H9 (cell line): Measurements from ENCODE around the gene SPATA1. TPM values are rescaled to one million over a fixed set of nuclear protein-coding genes. Genes with fewer than 3 reads are reported as not detected.

Source experiments
- DNase-seq: peaks from one replicate; pipeline ENCODE4 v3.0.0-alpha.2; 2017
- H2AFZ ChIP-seq: one replicate; pipeline ENCODE4 v1.6.1; 2013; ENCODE audit warnings: mild to moderate bottlenecking, low read length, control low read depth, moderate library complexity
- H2AK5ac ChIP-seq: 2 replicates; pipeline ENCODE4 v1.6.1; 2013; ENCODE audit warnings: low read length, control low read depth, mixed read lengths; ENCODE audit not compliant: insufficient read length
- H2BK120ac ChIP-seq: one replicate; pipeline ENCODE4 v1.6.1; 2013; ENCODE audit warnings: low read depth, mild to moderate bottlenecking, low read length, control low read depth, inconsistent platforms; ENCODE audit not compliant: poor library complexity, severe bottlenecking
- H2BK12ac ChIP-seq: 2 replicates; pipeline ENCODE4 v1.6.1; 2013; ENCODE audit warnings: low read length, control low read depth, mixed read lengths, low read depth; ENCODE audit not compliant: insufficient read length
- H2BK15ac ChIP-seq: 2 replicates; pipeline ENCODE4 v1.6.1; 2013; ENCODE audit warnings: low read depth, low read length, control low read depth
- H2BK20ac ChIP-seq: one replicate; pipeline ENCODE4 v1.6.1; 2013; ENCODE audit warnings: low read depth, mild to moderate bottlenecking, low read length, control low read depth, inconsistent platforms; ENCODE audit not compliant: poor library complexity, severe bottlenecking
- H2BK5ac ChIP-seq: 2 replicates; pipeline ENCODE4 v1.6.1; 2013; ENCODE audit warnings: low read length, control low read depth, mixed read lengths; ENCODE audit not compliant: insufficient read length
- H3K14ac ChIP-seq: 2 replicates; pipeline ENCODE4 v1.6.1; 2013; ENCODE audit warnings: low read length, control low read depth; ENCODE audit not compliant: insufficient read depth
- H3K18ac ChIP-seq: 2 replicates; pipeline ENCODE4 v1.6.1; 2013; ENCODE audit warnings: low read depth, mild to moderate bottlenecking, mixed read lengths, low read length, control low read depth; ENCODE audit not compliant: insufficient read length
- H3K23ac ChIP-seq: 2 replicates; pipeline ENCODE4 v1.6.1; 2013; ENCODE audit warnings: low read length, control low read depth, mixed read lengths, low read depth; ENCODE audit not compliant: insufficient read length
- H3K23me2 ChIP-seq: 2 replicates; pipeline ENCODE4 v1.6.1; 2013; ENCODE audit warnings: low read depth, mild to moderate bottlenecking, mixed read lengths, low read length, control low read depth; ENCODE audit not compliant: insufficient read length, poor library complexity, severe bottlenecking
- H3K27ac ChIP-seq: 2 replicates; pipeline ENCODE4 v1.5.1; 2013; ENCODE audit warnings: low read length, control low read depth, mixed read lengths, low read depth; ENCODE audit not compliant: insufficient read length
- H3K27me3 ChIP-seq: 2 replicates; pipeline ENCODE4 v1.6.1; 2013; ENCODE audit warnings: low read length, control low read depth, inconsistent platforms; ENCODE audit not compliant: insufficient read depth
- H3K4ac ChIP-seq: 2 replicates; pipeline ENCODE4 v1.6.1; 2013; ENCODE audit warnings: low read depth, mild to moderate bottlenecking, control low read depth, inconsistent platforms, low read length, moderate library complexity
- H3K4me1 ChIP-seq: 2 replicates; pipeline ENCODE4 v1.6.1; 2013; ENCODE audit warnings: low read length, control low read depth, inconsistent platforms; ENCODE audit not compliant: insufficient read depth
- H3K4me2 ChIP-seq: 2 replicates; pipeline ENCODE4 v1.6.1; 2013; ENCODE audit warnings: low read length, control low read depth, mixed read lengths; ENCODE audit not compliant: insufficient read length, insufficient read depth
- H3K56ac ChIP-seq: 2 replicates; pipeline ENCODE4 v1.6.1; 2013; ENCODE audit warnings: low read depth, mild to moderate bottlenecking, mixed read lengths, low read length, control low read depth; ENCODE audit not compliant: insufficient read length
- H3K79me1 ChIP-seq: 2 replicates; pipeline ENCODE4 v1.6.1; 2013; ENCODE audit warnings: low read depth, mild to moderate bottlenecking, moderate library complexity, low read length, control low read depth, inconsistent platforms; ENCODE audit not compliant: insufficient read depth, poor library complexity, severe bottlenecking
- H3K79me2 ChIP-seq: 2 replicates; pipeline ENCODE4 v1.6.1; 2013; ENCODE audit warnings: low read length, control low read depth, inconsistent platforms; ENCODE audit not compliant: insufficient read depth
- H3K9ac ChIP-seq: 2 replicates; pipeline ENCODE4 v1.6.1; 2013; ENCODE audit warnings: low read length, control low read depth, mixed read lengths; ENCODE audit not compliant: insufficient read length; ENCODE audit errors: extremely low read depth
- H3K9me3 ChIP-seq: one replicate; pipeline ENCODE4 v1.6.1; 2013; ENCODE audit warnings: low read depth, low read length, inconsistent platforms; ENCODE audit not compliant: control insufficient read depth
- H3T11ph ChIP-seq: one replicate; pipeline ENCODE4 v1.6.1; 2013; ENCODE audit warnings: mild to moderate bottlenecking, low read length, control low read depth, inconsistent platforms
- H4K20me1 ChIP-seq: one replicate; pipeline ENCODE4 v1.6.1; 2013; ENCODE audit not compliant: control insufficient read depth, insufficient read length, insufficient read depth
- H4K5ac ChIP-seq: 2 replicates; pipeline ENCODE4 v1.6.1; 2013; ENCODE audit warnings: low read depth, mild to moderate bottlenecking, mixed read lengths, low read length, control low read depth; ENCODE audit not compliant: insufficient read length
- H4K8ac ChIP-seq: replicated peaks from 2 replicates; pipeline ENCODE4 v1.6.1; 2013; ENCODE audit warnings: low read length, control low read depth, mixed read lengths, low read depth; ENCODE audit not compliant: insufficient read length
- H4K91ac ChIP-seq: 2 replicates; pipeline ENCODE4 v1.6.1; 2013; ENCODE audit warnings: low read depth, mild to moderate bottlenecking, moderate library complexity, mixed read lengths, low read length, control low read depth; ENCODE audit not compliant: insufficient read length
- H3K27ac Mint-ChIP-seq, 3 experiments: 2 replicates in 2 of 3; 3 replicates in 1 of 3; pipeline ENCODE4 v1.8.0; 2020 to 2021; ENCODE audit warnings: mixed read lengths in 3 of 3, mild to moderate bottlenecking in 1 of 3, moderate library complexity in 1 of 3
- H3K27me3 Mint-ChIP-seq: 2 replicates; pipeline ENCODE4 v1.8.0; 2021; ENCODE audit warnings: low read depth, mild to moderate bottlenecking, moderate library complexity, mixed read lengths
- H3K36me3 Mint-ChIP-seq, 3 experiments: 2 replicates in 2 of 3; 3 replicates in 1 of 3; pipeline ENCODE4 v1.8.0; 2020 to 2021; ENCODE audit warnings: low read depth in 3 of 3, mixed read lengths in 3 of 3; ENCODE audit not compliant: insufficient read depth in 1 of 3
- H3K4me1 Mint-ChIP-seq, 2 experiments: 2 replicates each; pipeline ENCODE4 v1.8.0; 2020; ENCODE audit warnings: mixed read lengths in 2 of 2
- H3K4me3 Mint-ChIP-seq, 2 experiments: 2 replicates in 1 of 2; 3 replicates in 1 of 2; pipeline ENCODE4 v1.8.0; 2020 to 2021; ENCODE audit warnings: mild to moderate bottlenecking in 2 of 2, mixed read lengths in 2 of 2, moderate library complexity in 1 of 2
- H3K9me3 Mint-ChIP-seq, 2 experiments: 2 replicates in 1 of 2; 3 replicates in 1 of 2; pipeline ENCODE4 v1.8.0; 2020; ENCODE audit warnings: mild to moderate bottlenecking in 2 of 2, mixed read lengths in 2 of 2, moderate library complexity in 1 of 2
- WGBS: extraction: QIAGEN DNeasy Blood & Tissue Kit; methylation state at CpG from one replicate; pipeline ENCODE4 v1.1.7; 2013; ENCODE audit warnings: missing lambda C conversion rate, low lambda C conversion rate, mixed read lengths; ENCODE audit not compliant: insufficient read length; ENCODE audit errors: extremely low coverage; 5-methylcytosine and 5-hydroxymethylcytosine counted together
- long read RNA-seq: library from polyadenylated mRNA; unstranded; transcript quantifications from one replicate; pipeline ENCODE4 v2.0.0, GENCODE V29; 2020
- total RNA-seq: library from RNA; stranded (reverse); gene quantifications from 2 replicates; pipeline ENCODE4 v1.2.1, GENCODE V29; 2021
- TF ChIP-seq, protein P1 (sequence below): fragments of 200-600 bp; sonication (generic); conservative IDR thresholded peaks from 3 replicates; pipeline ENCODE4 v1.8.0; 2021; ENCODE audit warnings: antibody characterized with exemption, mild to moderate bottlenecking

The SPATA1 gene, protein sequence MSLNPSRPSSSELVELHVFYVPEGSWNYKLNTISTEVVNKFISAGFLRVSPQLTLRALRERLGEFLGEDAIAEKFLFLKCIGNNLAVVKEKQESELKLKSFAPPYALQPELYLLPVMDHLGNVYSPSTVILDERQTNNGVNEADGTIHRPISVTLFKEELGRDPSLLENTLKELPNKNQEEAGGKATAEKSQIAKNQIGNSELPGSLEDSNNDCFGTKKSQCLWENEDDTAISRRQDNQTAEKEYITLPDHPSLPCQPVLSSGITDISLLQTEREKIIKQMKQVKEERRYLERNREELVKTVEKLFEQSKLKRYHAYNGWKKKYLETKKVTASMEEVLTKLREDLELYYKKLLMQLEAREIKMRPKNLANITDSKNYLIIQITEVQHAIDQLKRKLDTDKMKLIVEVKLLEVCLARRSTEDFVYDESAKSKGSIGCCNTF
- 0.61 TPM in 1 of 2 replicates, not detected in the other for total RNA-seq
- long read RNA-seq, partial matches to known transcripts = 0 of 3 reads
- long read RNA-seq, other reads (novel, unspliced or antisense) = 3 of 3 reads

DNA sequence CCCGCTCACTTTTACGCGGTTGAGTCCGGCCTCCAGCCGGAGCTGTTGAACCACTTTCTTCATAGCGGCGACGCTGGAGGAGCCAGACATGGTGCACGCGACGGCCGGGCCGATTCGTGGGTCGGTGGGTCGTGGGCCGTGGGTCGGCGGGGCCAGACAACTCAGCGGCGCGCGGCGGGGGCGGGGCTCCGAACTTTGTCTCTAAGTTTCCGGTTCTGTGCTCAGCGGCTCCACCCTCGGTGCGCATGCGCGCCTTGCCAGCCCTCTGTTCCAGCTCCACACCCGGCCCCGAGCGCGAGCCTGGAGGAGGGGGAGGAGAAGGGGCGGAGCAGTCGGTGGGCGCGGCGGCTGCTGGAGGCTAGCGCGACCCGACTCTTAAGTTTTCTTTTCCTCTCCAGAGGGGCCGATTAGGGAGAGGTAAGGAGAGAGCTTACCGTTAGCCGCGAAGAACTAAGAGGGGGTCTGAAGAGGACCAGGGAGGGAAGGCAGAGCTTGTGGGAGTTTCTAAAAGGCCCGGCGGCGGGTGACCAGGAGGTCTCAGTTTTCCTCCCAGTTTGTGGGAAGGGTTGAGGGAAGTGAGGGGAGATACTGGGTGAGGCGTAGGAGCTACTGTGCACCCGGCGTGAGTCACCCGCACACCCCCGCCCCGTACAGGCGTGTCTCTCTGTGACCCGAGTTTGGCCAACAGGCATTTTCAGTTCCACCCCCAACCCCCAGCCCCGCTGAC lies at the start of gene SPATA1, which contains the start of gene GNG5:
Gene SPATA1 (plus strand): TSS at position 385 of the 727 bp plus-strand sequence. CDS start 9,974 bp downstream, outside the sequence.
Gene GNG5 (minus strand): TSS at position 580 of the 727 bp plus-strand sequence. CDS start 490 bp downstream, at position 90.
- no peak within 1 kb of the TSS for H4K91ac ChIP-seq
- H2BK12ac ChIP-seq = no peak within 1 kb of the TSS
- H3K27ac ChIP-seq = peak within 1 kb of the TSS; percentile 12
- H3K4me3 Mint-ChIP-seq = peak within 1 kb of the TSS; percentile 97 to 100
- no peak within 1 kb of the TSS for H2BK120ac ChIP-seq
- H3K9ac ChIP-seq = peak within 1 kb of the TSS; percentile 91
- H2BK20ac ChIP-seq = no peak within 1 kb of the TSS
- H3K27me3 Mint-ChIP-seq = no peaks in the 10 kb centered on the region; the same call in 1 of the 2 replicates
- H3K4me2 ChIP-seq = peak within 1 kb of the TSS; percentile 67
- H3K79me2 ChIP-seq = peaks cover 8% of the 10 kb centered on the region; the same call in 1 of the 2 replicates
- no peak within 1 kb of the TSS for H4K5ac ChIP-seq
- H4K20me1 ChIP-seq = no peaks in the 10 kb centered on the region
- peak within 1 kb of the TSS; percentile 6 for H3K23ac ChIP-seq
- H2BK15ac ChIP-seq = no peak within 1 kb of the TSS
- H3K27me3 ChIP-seq = no peaks in the 10 kb centered on the region
- no peaks in the 10 kb centered on the region for H3K9me3 ChIP-seq
- H3K23me2 ChIP-seq = peaks cover 4% of the 10 kb centered on the region
- H3K4me1 Mint-ChIP-seq = peaks cover 30 to 33% of the 10 kb centered on the region in 2 experiments
- H3K36me3 Mint-ChIP-seq = peaks cover 5 to 18% (median 9%) of the 10 kb centered on the region in 3 experiments; a peak in 6 of 7 replicates
- TF ChIP-seq, protein P1, sequence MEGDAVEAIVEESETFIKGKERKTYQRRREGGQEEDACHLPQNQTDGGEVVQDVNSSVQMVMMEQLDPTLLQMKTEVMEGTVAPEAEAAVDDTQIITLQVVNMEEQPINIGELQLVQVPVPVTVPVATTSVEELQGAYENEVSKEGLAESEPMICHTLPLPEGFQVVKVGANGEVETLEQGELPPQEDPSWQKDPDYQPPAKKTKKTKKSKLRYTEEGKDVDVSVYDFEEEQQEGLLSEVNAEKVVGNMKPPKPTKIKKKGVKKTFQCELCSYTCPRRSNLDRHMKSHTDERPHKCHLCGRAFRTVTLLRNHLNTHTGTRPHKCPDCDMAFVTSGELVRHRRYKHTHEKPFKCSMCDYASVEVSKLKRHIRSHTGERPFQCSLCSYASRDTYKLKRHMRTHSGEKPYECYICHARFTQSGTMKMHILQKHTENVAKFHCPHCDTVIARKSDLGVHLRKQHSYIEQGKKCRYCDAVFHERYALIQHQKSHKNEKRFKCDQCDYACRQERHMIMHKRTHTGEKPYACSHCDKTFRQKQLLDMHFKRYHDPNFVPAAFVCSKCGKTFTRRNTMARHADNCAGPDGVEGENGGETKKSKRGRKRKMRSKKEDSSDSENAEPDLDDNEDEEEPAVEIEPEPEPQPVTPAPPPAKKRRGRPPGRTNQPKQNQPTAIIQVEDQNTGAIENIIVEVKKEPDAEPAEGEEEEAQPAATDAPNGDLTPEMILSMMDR = no peak
- no peak within 1 kb of the TSS for H3K4ac ChIP-seq
- peaks cover 3% of the 10 kb centered on the region; the same call in 1 of the 2 replicates for H3K4me1 ChIP-seq
- peak within 1 kb of the TSS; percentile 94 to 98 (median 97) for H3K27ac Mint-ChIP-seq
- peak; percentile 97 for DNase-seq
- no peak within 1 kb of the TSS for H2AK5ac ChIP-seq
- H3T11ph ChIP-seq = no peak within 1 kb of the TSS
- H3K56ac ChIP-seq = no peak within 1 kb of the TSS
- peaks cover 16 to 18% of the 10 kb centered on the region in 2 experiments for H3K9me3 Mint-ChIP-seq
- no peak within 1 kb of the TSS for H2BK5ac ChIP-seq
- peak within 1 kb of the TSS; percentile 97 for H3K18ac ChIP-seq
- H2AFZ ChIP-seq = no peak within 1 kb of the TSS
- H3K14ac ChIP-seq = peak within 1 kb of the TSS; percentile 96; the same call in 1 of the 2 replicates
- no peak within 1 kb of the TSS for H4K8ac ChIP-seq
- no peaks in the 10 kb centered on the region for H3K79me1 ChIP-seq
- WGBS = no CpG with 5 or more reads among the region's 60 CpGs
